ENCODE measurements around the gene TROAP. TPM values are rescaled to one million over a fixed set of nuclear protein-coding genes. Genes with fewer than 3 reads are reported as not detected.
"Not testable (repeated sequence)": the region's sequence is repeated elsewhere in the genome, so short reads cannot be mapped to it uniquely, and the experiment has no call there.

TROAP gene
- polyA plus RNA-seq, 2 donors, result 14.0 to 23.6 TPM

DNA sequence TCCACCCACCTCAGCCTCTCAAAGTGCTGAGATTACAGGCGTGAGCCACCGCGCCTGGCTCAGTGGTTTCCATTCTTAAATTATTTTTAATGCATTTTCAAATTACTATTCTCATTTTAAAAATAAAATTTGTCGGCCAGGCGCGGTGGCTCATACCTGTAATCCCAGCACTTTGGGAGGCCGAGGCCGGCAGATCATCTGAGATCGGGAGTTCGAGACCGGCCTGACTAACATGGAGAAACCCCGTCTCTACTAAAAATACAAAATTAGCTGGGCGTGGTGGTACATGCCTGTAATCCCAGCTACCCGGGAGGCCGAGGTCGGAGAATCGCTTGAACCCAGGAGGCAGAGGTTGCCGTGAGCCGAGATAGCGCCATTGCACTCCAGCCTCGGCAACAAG, 10.7 kb downstream of the TROAP start:
- not testable (repeated sequence) for H3K27ac ChIP-seq (ENCODE audit: low read depth in 2 of 2, low read length in 1 of 2); H3K36me3 ChIP-seq (ENCODE audit: control insufficient read depth in 2 of 2, insufficient read depth in 2 of 2, low read length in 1 of 2); H3K9me3 ChIP-seq (ENCODE audit: control insufficient read depth in 2 of 2, insufficient read depth in 1 of 2, low read depth in 1 of 2, low read length in 1 of 2); H3K27me3 ChIP-seq (ENCODE audit: control insufficient read depth in 1 of 2, insufficient read depth in 2 of 2, low read length in 2 of 2); H3K4me3 ChIP-seq (ENCODE audit: low read depth in 1 of 2, low read length in 2 of 2); H3K4me1 ChIP-seq (ENCODE audit: control insufficient read depth in 2 of 2, insufficient read depth in 2 of 2, low read length in 1 of 2)
- 55 to 59% methylated on average over 21 of the region's 21 CpGs for WGBS, 2 donors

DNA sequence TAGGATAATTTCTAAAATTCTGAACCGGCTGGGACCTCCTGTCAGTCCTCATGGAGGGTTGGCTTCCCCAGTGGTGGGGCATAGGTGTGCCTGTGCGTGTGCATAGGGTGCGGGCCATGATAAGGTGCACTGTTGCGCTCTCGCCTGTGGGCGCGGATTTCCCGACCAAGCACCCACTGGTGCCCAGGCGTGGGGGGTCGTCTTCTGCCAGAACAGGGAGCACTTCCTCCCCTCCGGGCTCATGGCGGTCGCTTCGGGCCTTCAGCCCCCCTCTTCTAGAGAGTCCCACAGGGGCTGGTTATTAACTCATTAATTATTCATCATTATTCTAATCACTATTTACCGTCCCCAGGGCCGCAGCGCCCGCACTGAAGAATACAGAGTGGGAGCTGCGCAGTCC, 11.2 kb downstream of the TROAP start:
- Histone ChIP-seq H3K27me3 (ENCODE audit: control insufficient read depth in 1 of 2, insufficient read depth in 2 of 2, low read length in 2 of 2) (peaks cover 0 to 9% of the 10 kb centered on the region in 2 donors), H3K9me3 (ENCODE audit: control insufficient read depth in 2 of 2, insufficient read depth in 1 of 2, low read depth in 1 of 2, low read length in 1 of 2) (no peaks in the 10 kb centered on the region), H3K36me3 (ENCODE audit: control insufficient read depth in 2 of 2, insufficient read depth in 2 of 2, low read length in 1 of 2) (no peaks in the 10 kb centered on the region), H3K4me3 (ENCODE audit: low read depth in 1 of 2, low read length in 2 of 2) (no peak overlapping the region), H3K4me1 (ENCODE audit: control insufficient read depth in 2 of 2, insufficient read depth in 2 of 2, low read length in 1 of 2) (peaks cover 0 to 2% of the 10 kb centered on the region in 2 donors), H3K27ac (ENCODE audit: low read depth in 2 of 2, low read length in 1 of 2) (no peak overlapping the region)
- WGBS, 2 donors, result 58 to 65% methylated on average over 19 of the region's 19 CpGs

DNA sequence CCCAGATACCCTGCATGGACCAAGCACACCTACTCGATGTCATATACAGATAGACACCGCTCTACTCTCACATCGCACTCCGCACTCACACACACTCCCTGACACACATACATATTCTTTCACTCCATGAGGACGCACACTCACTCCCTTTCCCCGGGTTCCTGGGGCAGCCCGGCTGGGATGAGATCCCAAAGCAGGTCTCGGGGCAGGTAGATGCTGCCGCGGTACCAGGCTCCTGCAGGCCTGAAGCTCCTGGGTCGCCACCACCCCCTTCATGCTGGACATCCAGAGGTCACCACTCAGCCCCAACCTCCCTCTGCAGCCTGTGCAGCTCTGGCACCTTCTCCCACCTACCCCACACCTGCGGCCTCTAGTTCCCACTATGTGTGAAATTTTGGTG, 11.6 kb downstream of the TROAP start:
- H3K36me3 ChIP-seq (ENCODE audit: control insufficient read depth in 2 of 2, insufficient read depth in 2 of 2, low read length in 1 of 2), result no peaks in the 10 kb centered on the region
- H3K9me3 ChIP-seq (ENCODE audit: control insufficient read depth in 2 of 2, insufficient read depth in 1 of 2, low read depth in 1 of 2, low read length in 1 of 2), result no peaks in the 10 kb centered on the region
- 70% methylated on average over 12 of the region's 12 CpGs for WGBS, 2 donors
- peaks cover 0 to 2% of the 10 kb centered on the region in 2 donors for H3K4me1 ChIP-seq (ENCODE audit: control insufficient read depth in 2 of 2, insufficient read depth in 2 of 2, low read length in 1 of 2)
- no peak overlapping the region for H3K4me3 ChIP-seq (ENCODE audit: low read depth in 1 of 2, low read length in 2 of 2)
- H3K27me3 ChIP-seq (ENCODE audit: control insufficient read depth in 1 of 2, insufficient read depth in 2 of 2, low read length in 2 of 2), result peaks cover 0 to 9% of the 10 kb centered on the region in 2 donors
- no peak overlapping the region for H3K27ac ChIP-seq (ENCODE audit: low read depth in 2 of 2, low read length in 1 of 2)

DNA sequence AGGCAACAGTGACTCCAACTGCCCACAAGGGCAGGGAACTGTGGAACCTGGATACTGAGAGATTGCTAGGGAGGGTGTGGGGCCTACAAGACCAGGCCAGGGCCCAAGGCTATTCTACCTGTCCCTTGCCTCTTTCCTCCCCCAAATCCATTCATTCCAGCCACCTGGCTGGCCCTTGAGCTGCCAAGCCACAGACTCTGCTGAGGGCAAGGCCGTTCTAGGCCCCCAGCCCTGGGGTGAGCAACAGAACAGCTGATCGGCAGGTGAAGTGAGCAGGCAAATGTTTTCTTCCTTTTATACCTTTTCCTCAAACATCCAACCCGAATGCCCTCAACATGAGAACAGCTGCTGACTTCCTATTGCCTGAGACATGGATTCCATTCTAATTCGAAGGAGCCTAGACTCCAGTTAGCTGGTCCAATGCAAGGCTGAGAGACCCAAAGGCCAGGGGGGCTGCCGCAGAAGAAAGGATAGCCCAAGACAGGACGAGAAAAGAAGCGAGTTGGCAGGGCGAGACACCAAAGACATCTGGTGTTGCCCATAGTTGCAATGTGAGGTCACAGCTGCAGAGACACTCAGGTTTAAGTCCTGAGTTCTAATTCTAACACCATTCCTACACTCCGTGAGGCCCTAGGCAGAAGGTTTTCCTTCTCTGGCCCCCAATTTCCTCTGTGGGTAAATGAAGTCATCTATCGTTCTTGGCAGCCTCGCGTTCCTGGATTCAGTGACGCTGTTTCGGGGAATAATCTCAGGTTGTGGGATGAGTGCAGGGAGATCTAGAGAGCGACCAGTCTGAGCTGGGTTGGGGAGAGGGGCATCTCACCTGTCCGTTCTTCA, 12.3 kb downstream of the TROAP start:
- Histone ChIP-seq H3K9me3 (ENCODE audit: control insufficient read depth in 2 of 2, insufficient read depth in 1 of 2, low read depth in 1 of 2, low read length in 1 of 2) (no peaks in the 10 kb centered on the region), H3K27ac (ENCODE audit: low read depth in 2 of 2, low read length in 1 of 2) (no peak overlapping the region), H3K36me3 (ENCODE audit: control insufficient read depth in 2 of 2, insufficient read depth in 2 of 2, low read length in 1 of 2) (no peaks in the 10 kb centered on the region), H3K4me1 (ENCODE audit: control insufficient read depth in 2 of 2, insufficient read depth in 2 of 2, low read length in 1 of 2) (peaks cover 0 to 2% of the 10 kb centered on the region in 2 donors), H3K27me3 (ENCODE audit: control insufficient read depth in 1 of 2, insufficient read depth in 2 of 2, low read length in 2 of 2) (peaks cover 0 to 9% of the 10 kb centered on the region in 2 donors), H3K4me3 (ENCODE audit: low read depth in 1 of 2, low read length in 2 of 2) (no peak overlapping the region)
- WGBS, 2 donors, result 68 to 69% methylated on average over 16 of the region's 16 CpGs

DNA sequence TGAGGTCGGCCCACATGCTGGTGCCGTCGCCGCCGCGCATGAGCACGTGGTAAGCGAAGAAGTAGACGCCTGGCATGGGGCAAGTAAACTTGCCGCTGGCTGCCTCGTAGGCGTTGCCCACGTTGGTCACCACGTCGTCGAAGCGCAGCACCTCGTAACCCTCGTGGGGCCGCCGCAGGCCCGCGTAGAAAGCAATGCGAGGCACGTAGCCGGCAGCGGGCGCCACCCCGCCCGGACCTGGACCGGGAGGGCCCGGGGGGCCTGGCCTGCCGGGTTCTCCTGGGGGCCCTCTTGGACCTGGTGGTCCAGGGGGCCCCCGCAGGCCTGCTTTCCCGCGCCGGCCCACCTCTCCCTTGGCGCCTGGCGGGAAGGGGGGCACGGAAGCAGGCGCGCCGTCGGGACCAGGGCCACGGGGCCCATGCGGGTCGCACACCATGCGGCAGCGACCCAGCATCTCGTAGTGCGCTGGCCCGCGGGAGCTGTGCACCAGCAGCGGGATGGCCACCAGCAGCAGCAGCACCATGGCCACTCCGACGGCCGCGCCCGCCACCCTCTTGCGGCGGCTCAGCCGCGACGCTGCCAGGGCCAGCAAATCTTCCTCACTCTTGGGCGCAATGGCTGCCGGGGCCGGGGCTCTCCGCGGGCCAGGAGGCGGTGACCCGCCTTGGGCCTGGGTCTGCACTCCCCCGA, 13.0 kb downstream of the TROAP start:
- peaks cover 0 to 9% of the 10 kb centered on the region in 2 donors for H3K27me3 ChIP-seq (ENCODE audit: control insufficient read depth in 1 of 2, insufficient read depth in 2 of 2, low read length in 2 of 2)
- H3K36me3 ChIP-seq (ENCODE audit: control insufficient read depth in 2 of 2, insufficient read depth in 2 of 2, low read length in 1 of 2), result no peaks in the 10 kb centered on the region
- H3K27ac ChIP-seq (ENCODE audit: low read depth in 2 of 2, low read length in 1 of 2), result no peak overlapping the region
- peaks cover 0 to 2% of the 10 kb centered on the region in 2 donors for H3K4me1 ChIP-seq (ENCODE audit: control insufficient read depth in 2 of 2, insufficient read depth in 2 of 2, low read length in 1 of 2)
- no peak overlapping the region for H3K4me3 ChIP-seq (ENCODE audit: low read depth in 1 of 2, low read length in 2 of 2)
- no peaks in the 10 kb centered on the region for H3K9me3 ChIP-seq (ENCODE audit: control insufficient read depth in 2 of 2, insufficient read depth in 1 of 2, low read depth in 1 of 2, low read length in 1 of 2)
- 23 to 25% methylated on average over 62 to 72 of the region's 72 CpGs for WGBS, 2 donors

DNA sequence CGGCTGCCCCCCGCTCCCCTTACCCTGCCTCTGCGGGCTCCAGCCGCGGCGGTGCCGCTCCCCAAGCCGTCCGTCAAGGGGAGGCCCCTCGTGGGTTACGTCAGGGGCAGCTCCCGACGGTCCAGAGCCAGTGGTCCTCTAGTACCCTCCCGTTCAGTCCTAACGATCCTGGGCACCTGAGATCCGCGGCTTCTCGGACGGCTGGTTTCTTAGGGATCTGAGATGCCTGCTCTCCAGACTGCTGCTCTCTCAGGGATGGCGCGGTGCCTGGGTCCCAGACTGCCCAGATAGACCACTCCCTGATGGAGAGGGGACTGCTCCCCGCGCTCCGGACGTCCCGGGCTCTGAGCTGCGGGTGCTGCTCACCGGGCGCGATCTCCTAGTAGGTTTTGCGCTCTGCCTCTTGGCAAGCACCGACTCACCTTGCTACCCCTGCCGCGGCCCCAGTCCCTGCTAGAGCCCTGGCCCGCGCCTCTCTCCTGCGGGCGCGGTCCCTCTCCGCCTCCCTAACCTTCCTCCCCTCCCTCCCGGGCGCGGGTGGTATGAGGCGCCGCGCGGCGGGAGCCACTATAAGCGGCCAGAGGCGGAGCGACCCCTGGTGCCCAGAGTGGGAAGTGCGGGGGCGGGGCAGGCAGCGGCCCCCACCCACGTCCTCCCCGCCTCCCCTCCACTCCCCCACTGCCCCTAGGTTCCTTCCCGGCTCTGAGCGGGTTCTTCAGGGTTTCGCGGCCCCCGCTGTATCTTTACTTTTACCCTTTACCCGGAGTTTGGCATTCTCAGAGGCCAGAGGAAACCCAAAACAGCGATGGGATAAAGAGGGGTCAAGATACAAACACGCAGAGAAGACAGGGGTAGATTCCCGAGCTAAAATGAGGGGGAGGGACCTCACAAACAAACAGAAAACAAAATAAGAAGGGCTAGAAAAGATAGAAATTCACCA, 13.9 kb downstream of the TROAP start, which contains the start of gene C1QL4:
Gene C1QL4 (minus strand): TSS at position 544 of the 940 bp plus-strand sequence. CDS start 711 bp downstream, outside the sequence.
- peaks cover 0 to 2% of the 10 kb centered on the region in 2 donors for H3K4me1 ChIP-seq (ENCODE audit: control insufficient read depth in 2 of 2, insufficient read depth in 2 of 2, low read length in 1 of 2)
- 3 to 4% methylated on average over 61 to 65 of the region's 65 CpGs for WGBS, 2 donors
- no peaks in the 10 kb centered on the region for H3K36me3 ChIP-seq (ENCODE audit: control insufficient read depth in 2 of 2, insufficient read depth in 2 of 2, low read length in 1 of 2)
- H3K4me3 ChIP-seq (ENCODE audit: low read depth in 1 of 2, low read length in 2 of 2), result peak within 1 kb of the TSS in 1 of 2 donors; percentile 17
- peaks cover 0 to 9% of the 10 kb centered on the region in 2 donors for H3K27me3 ChIP-seq (ENCODE audit: control insufficient read depth in 1 of 2, insufficient read depth in 2 of 2, low read length in 2 of 2)
- H3K27ac ChIP-seq (ENCODE audit: low read depth in 2 of 2, low read length in 1 of 2), result no peak within 1 kb of the TSS
- H3K9me3 ChIP-seq (ENCODE audit: control insufficient read depth in 2 of 2, insufficient read depth in 1 of 2, low read depth in 1 of 2, low read length in 1 of 2), result no peaks in the 10 kb centered on the region

DNA sequence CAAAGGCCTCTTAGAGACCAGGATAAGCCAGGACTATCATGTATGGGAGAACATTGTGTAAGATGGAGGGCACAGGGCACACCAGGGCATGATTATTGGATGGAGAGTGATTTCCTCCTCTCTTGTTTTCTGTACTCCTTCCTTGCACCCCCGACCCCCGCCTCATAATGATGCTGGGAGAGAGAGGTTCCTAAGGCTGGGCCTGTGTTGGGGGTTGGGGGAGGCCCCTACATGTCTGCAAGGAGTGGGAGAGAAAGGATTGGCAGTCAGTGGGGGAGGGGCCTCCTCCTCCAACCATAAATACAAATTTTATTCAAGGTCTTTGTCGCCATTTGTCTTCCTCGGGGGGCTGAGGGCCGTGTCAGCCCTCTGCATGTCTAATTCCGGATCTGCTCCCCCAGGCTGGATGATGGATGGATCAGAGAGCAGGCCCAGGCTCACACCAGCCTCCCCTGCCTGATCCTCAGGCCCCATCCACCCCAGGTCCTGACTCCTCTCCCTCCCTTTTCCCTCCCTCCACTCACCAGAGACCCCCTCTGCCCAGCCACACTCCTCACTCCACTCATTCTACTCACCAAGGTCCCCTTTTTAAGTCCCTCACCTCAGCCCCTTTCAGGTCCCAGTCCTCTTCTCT, 15.9 kb downstream of the TROAP start:
- no peaks in the 10 kb centered on the region for H3K36me3 ChIP-seq (ENCODE audit: control insufficient read depth in 2 of 2, insufficient read depth in 2 of 2, low read length in 1 of 2)
- H3K27ac ChIP-seq (ENCODE audit: low read depth in 2 of 2, low read length in 1 of 2), result no peak overlapping the region
- H3K4me1 ChIP-seq (ENCODE audit: control insufficient read depth in 2 of 2, insufficient read depth in 2 of 2, low read length in 1 of 2), result peaks cover 4 to 14% of the 10 kb centered on the region in 2 donors
- no peak overlapping the region for H3K4me3 ChIP-seq (ENCODE audit: low read depth in 1 of 2, low read length in 2 of 2)
- 68 to 86% methylated on average over 6 of the region's 6 CpGs for WGBS, 2 donors
- peaks cover 0 to 11% of the 10 kb centered on the region in 2 donors for H3K27me3 ChIP-seq (ENCODE audit: control insufficient read depth in 1 of 2, insufficient read depth in 2 of 2, low read length in 2 of 2)
- no peaks in the 10 kb centered on the region for H3K9me3 ChIP-seq (ENCODE audit: control insufficient read depth in 2 of 2, insufficient read depth in 1 of 2, low read depth in 1 of 2, low read length in 1 of 2)

DNA sequence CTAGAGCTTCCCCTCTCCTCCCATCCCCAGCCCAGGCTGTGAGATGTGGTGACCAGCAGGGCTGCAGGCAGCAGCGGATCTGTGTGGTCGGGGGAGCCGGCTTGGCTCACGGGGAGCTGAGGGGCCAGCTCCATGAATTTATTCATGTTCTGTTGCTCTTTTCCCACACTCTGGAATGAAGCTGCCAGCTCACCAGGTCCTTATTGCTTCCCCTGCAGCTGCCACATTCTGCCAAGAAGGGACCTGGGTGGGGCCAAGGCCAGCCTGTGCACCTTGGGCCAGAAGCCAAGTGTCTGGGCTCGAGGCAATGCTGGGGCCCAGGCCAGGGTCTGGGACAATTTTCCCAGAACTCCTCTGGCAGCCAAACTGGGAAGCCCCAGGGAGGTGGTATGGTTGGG, 16.4 kb downstream of the TROAP start:
- no peak overlapping the region for H3K4me3 ChIP-seq (ENCODE audit: low read depth in 1 of 2, low read length in 2 of 2)
- no peak overlapping the region for H3K27ac ChIP-seq (ENCODE audit: low read depth in 2 of 2, low read length in 1 of 2)
- no peaks in the 10 kb centered on the region for H3K9me3 ChIP-seq (ENCODE audit: control insufficient read depth in 2 of 2, insufficient read depth in 1 of 2, low read depth in 1 of 2, low read length in 1 of 2)
- H3K27me3 ChIP-seq (ENCODE audit: control insufficient read depth in 1 of 2, insufficient read depth in 2 of 2, low read length in 2 of 2), result peaks cover 0 to 14% of the 10 kb centered on the region in 2 donors
- WGBS, 2 donors, result 43 to 54% methylated on average over 5 of the region's 5 CpGs
- H3K4me1 ChIP-seq (ENCODE audit: control insufficient read depth in 2 of 2, insufficient read depth in 2 of 2, low read length in 1 of 2), result peaks cover 4 to 14% of the 10 kb centered on the region in 2 donors
- H3K36me3 ChIP-seq (ENCODE audit: control insufficient read depth in 2 of 2, insufficient read depth in 2 of 2, low read length in 1 of 2), result no peaks in the 10 kb centered on the region
